Right lobe of liver (tissue), 6 donors: ENCODE measurements around the gene PCED1A. TPM values are rescaled to one million over a fixed set of nuclear protein-coding genes. Genes with fewer than 3 reads are reported as not detected.
"Not testable (repeated sequence)": the region's sequence is repeated elsewhere in the genome, so short reads cannot be mapped to it uniquely, and the experiment has no call there.

Experiments
- ATAC-seq, 4 donors: fragments of 200-7000 bp; cut with Tn5 transposase; one replicate each; pipeline ENCODE4 v1.9.1; 2020; ENCODE audit warnings: mild to moderate bottlenecking in 4 of 4, moderate library complexity in 4 of 4
- DNase-seq, 3 donors: peaks; one replicate each; pipeline ENCODE4 v3.0.0-alpha.2; 2020
- H3K27ac ChIP-seq, 3 donors: fragments of 200-600 bp; one replicate each; pipeline ENCODE4 v1.8.0; 2022
- H3K27me3 ChIP-seq, 2 donors: fragments of 200-600 bp; one replicate each; pipeline ENCODE4 v1.8.0; 2022
- H3K36me3 ChIP-seq, 4 donors: fragments of 200-600 bp; sonication (generic) in 1 of 4; one replicate each; pipeline versions ENCODE4 v1.5.1 to v1.8.0; 2017 to 2022; ENCODE audit warnings: control low read depth in 1 of 4
- H3K4me1 ChIP-seq, 4 donors: fragments of 200-600 bp; sonication (generic) in 1 of 4; one replicate each; pipeline versions ENCODE4 v1.5.1 to v1.8.0; 2017 to 2022; ENCODE audit warnings: control low read depth in 1 of 4
- H3K4me3 ChIP-seq, 3 donors: fragments of 200-600 bp; one replicate each; pipeline ENCODE4 v1.8.0; 2022
- H3K9me3 ChIP-seq, 4 donors: fragments of 200-600 bp; sonication (generic) in 1 of 4; one replicate each; pipeline versions ENCODE4 v1.5.1 to v1.8.0; 2017 to 2022; ENCODE audit warnings: control low read depth in 1 of 4
- CTCF ChIP-seq, 4 donors: fragments of 200-600 bp in 3 of 4; fragments of 450-650 bp in 1 of 4; IDR thresholded peaks; one replicate each; pipeline versions ENCODE4 v1.5.1 to v1.8.0; 2016 to 2022; ENCODE audit warnings: antibody characterized with exemption in 4 of 4, mild to moderate bottlenecking in 2 of 4
- POLR2A ChIP-seq: fragments of 450-650 bp; IDR thresholded peaks from one replicate; pipeline ENCODE4 v1.6.1; 2017; ENCODE audit warnings: antibody characterized with exemption, mild to moderate bottlenecking
- WGBS: methylation state at CpG from one replicate; pipeline ENCODE4 v1.1.6; 2018; ENCODE audit warnings: low coverage, low lambda C conversion rate; ENCODE audit not compliant: insufficient coverage; ENCODE audit errors: missing lambda C conversion rate; 5-methylcytosine and 5-hydroxymethylcytosine counted together
- intact Hi-C, 2 donors: fragments of 100-400 bp; cut with DNase I; formaldehyde crosslinking; loops; one replicate each; pipeline versions ENCODE4 v1.11.2 to v1.14.1; 2022
- total RNA-seq, 6 experiments: library from RNA; depleted of rRNA in 2 of 6; stranded (reverse); fragments of >200 nt in 2 of 6; fragmentation: NEBNext Ultra II Directional in 3 of 6; extraction: Animal tissue kit (Norgen Biotek cat#: 25700) in 3 of 6; gene quantifications; one replicate each; pipeline versions ENCODE4 v1.1.0 to v1.2.4, GENCODE V29; 2016 to 2023
- donor health status: DM: no; HTN: yes; CAD: no.
- donor health status: DM: no; HTN: no; CAD: no.
- donor health status: DM: no; HTN: no; CAD: no.
- donor health status: DM: no; HTN: yes; CAD: no.
- donor health status: DM: no; HTN: yes; CAD: no.

PCED1A gene
- total RNA-seq, 6 experiments from 2014 or later, result 9.6 to 22.2 (median 18.6) TPM

DNA sequence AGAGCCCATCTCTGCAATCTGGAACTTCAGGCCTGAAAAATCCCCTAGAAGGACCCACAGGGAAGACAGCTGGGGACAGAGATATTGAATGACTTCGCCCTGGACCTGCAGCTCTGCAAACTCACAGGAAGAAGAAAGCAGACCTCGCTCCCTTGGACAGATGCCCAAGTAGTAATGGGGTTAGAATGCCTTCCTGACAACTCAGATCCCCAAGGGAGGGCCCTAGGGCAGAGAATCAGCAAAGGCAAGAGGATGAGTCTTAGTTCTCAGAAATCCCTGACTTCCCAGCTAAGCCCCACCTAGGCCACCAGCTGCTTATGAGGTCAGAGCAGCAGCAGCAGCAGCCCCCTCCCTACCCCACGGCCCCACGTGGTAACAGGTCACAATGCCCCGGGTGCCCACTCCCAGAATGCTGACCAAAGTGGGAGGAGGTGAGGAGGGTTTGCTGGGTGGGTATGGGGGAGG is 25.8 kb downstream of the PCED1A start, which contains the start of gene C20orf141:
Gene C20orf141, plus strand, starts transcription at position 401 of the 465 bp plus-strand sequence. CDS start 198 bp downstream, outside the sequence.
- H3K36me3 ChIP-seq, result no peaks in the 10 kb centered on the region
- 28% methylated on average over 3 of the region's 5 CpGs for WGBS
- no peaks in the 10 kb centered on the region for H3K9me3 ChIP-seq
- no peak within 1 kb of the TSS for H3K4me3 ChIP-seq
- no peak for DNase-seq
- no peak within 1 kb of the TSS for H3K27ac ChIP-seq
- H3K4me1 ChIP-seq, result no peaks in the 10 kb centered on the region
- no peaks in the 10 kb centered on the region for H3K27me3 ChIP-seq
- intact Hi-C loops, result no loop called here
- ATAC-seq, result peak in 1 of 4 donors; percentile 39
- TF ChIP-seq CTCF (IDR thresholded peaks at IDR 0.05) (no peak), POLR2A (no peak)

- Histone ChIP-seq H3K9me3 (no peaks in the 10 kb centered on the region), H3K4me1 (no peaks in the 10 kb centered on the region), H3K36me3 (no peaks in the 10 kb centered on the region), H3K27me3 (no peaks in the 10 kb centered on the region), H3K4me3 (no peak overlapping the region), H3K27ac (no peak overlapping the region)
- DNase-seq (no peak), ATAC-seq (no peak)
- intact Hi-C loops, result no loop called here
- 90% methylated on average over 1 of the region's 1 CpG for WGBS
- TF ChIP-seq POLR2A, result no peak
- TF ChIP-seq CTCF (IDR thresholded peaks at IDR 0.05), result no peak
These were observed 26.4 kb downstream of the PCED1A start for GRCh38 chr20:2814076-2814475.

DNA sequence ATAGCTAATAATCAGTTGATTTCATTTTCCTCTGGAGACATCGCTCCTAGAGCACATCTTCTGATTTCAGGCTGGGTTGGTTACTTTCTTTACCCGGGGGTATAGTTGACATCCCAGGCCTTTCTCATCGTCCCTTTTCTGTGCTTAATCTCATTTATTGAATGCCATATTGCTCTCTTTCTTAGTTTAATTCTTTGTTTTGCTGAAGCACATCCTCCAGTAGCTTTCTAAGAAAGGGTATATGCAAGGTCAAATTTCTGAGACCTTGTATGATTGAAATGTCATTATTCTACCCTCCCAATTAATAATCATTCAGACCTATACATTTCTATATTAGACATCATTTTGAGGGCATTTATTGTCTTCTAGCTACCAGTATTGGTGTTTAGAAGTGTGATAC is 28.3 kb downstream of the PCED1A start:
- TF ChIP-seq POLR2A, result no peak
- TF ChIP-seq CTCF (IDR thresholded peaks at IDR 0.05), result no peak
- ATAC-seq, result no peak
- no peaks in the 10 kb centered on the region for H3K27me3 ChIP-seq
- no peaks in the 10 kb centered on the region for H3K4me1 ChIP-seq
- H3K4me3 ChIP-seq, result no peak overlapping the region
- DNase-seq, result no peak
- no peaks in the 10 kb centered on the region for H3K9me3 ChIP-seq
- no peak overlapping the region for H3K27ac ChIP-seq
- WGBS, result 65% methylated on average over 3 of the region's 3 CpGs
- no peaks in the 10 kb centered on the region for H3K36me3 ChIP-seq
- intact Hi-C loops, result no loop called here

DNA sequence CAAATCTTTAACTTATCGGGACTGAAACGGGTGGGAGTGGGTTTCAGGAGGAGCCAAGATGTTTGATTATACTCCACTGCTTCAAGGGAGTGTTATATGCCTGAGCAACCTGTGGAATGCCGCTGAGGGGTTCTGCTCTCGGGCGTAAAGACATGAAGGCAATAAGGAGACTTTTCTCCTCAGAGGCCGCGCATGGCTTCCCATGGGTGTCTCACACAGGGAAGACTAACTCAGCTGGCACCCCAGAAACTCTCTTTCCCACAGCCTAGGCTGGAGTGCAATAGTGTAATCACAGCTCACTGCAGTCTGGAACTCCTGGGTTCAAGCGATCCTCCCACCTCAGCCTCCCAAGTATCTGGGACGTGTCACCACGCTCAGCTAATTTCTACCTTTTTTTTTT is 30.8 kb downstream of the PCED1A start:
- Histone ChIP-seq H3K4me1 (no peaks in the 10 kb centered on the region), H3K27me3 (no peaks in the 10 kb centered on the region), H3K36me3 (no peaks in the 10 kb centered on the region), H3K4me3 (no peak overlapping the region), H3K9me3 (no peaks in the 10 kb centered on the region), H3K27ac (no peak overlapping the region)
- ATAC-seq (no peak), DNase-seq (no peak)
- TF ChIP-seq POLR2A, result no peak
- TF ChIP-seq CTCF (IDR thresholded peaks at IDR 0.05), result no peak
- intact Hi-C loops, result no loop called here
- 85% methylated on average over 8 of the region's 10 CpGs for WGBS

DNA sequence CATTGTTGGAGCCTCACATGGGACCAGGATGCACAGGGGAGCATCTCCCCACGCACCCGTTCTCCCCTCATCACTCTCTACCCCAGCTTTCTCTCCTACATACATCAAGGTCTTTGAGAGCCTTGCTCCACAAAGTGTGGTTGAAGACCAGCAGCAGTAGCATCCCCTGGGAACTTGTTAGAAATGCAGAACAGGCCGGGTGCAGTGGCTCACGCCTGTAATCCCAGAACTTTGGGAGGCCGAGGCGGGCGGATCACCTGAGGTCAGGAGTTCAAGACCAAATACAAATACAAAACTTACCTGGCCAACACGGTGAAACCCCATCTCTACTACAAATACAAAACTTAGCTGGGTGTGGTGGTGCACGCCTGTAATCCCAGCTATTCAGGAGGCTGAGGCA is 32.5 kb downstream of the PCED1A start:
- H3K27me3 ChIP-seq, H3K4me1 ChIP-seq, DNase-seq, intact Hi-C loops, ATAC-seq, H3K36me3 ChIP-seq, H3K4me3 ChIP-seq, H3K27ac ChIP-seq, H3K9me3 ChIP-seq: not testable (repeated sequence)
- WGBS, result no CpG with 5 or more reads among the region's 9 CpGs
